Activated naive CD8-positive, alpha-beta T cell treated with anti-CD3 and anti-CD28 coated beads, Interleukin-2, amount 50 U/mL, for 16 hours (primary cell): Measurements from ENCODE around the gene MICOS13.

Experiments
- DNase-seq: peaks from one replicate; pipeline ENCODE4 v3.0.0-alpha.2; 2020; ENCODE audit warnings: low read depth, low spot score

The MICOS13 gene

DNA sequence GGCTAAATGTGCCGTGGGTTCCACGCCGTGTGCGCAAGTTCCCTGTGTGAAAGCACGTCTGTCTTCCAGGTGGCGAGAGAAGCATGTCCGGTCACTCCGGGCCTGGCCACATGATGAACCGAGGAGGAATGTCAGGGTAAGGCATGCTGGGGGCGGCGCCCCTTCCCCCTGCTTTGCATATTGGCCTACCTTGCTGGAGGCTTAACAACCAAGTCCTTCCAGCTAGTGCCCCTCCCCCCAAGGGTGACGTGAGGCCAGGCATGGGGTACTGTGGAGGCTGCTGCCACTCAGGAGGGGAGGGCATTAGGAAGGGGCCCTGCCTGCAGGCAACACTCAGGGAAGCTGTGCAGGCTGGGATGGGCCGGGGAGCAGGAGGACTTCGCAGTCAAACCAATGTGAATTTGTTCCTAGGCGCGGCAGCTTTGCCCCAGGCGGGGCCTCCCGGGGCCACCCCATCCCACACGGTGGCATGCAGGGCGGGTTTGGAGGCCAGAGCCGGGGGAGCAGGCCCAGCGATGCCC, 12.5 kb downstream of the MICOS13 start:
- DNase-seq: no peak

DNA sequence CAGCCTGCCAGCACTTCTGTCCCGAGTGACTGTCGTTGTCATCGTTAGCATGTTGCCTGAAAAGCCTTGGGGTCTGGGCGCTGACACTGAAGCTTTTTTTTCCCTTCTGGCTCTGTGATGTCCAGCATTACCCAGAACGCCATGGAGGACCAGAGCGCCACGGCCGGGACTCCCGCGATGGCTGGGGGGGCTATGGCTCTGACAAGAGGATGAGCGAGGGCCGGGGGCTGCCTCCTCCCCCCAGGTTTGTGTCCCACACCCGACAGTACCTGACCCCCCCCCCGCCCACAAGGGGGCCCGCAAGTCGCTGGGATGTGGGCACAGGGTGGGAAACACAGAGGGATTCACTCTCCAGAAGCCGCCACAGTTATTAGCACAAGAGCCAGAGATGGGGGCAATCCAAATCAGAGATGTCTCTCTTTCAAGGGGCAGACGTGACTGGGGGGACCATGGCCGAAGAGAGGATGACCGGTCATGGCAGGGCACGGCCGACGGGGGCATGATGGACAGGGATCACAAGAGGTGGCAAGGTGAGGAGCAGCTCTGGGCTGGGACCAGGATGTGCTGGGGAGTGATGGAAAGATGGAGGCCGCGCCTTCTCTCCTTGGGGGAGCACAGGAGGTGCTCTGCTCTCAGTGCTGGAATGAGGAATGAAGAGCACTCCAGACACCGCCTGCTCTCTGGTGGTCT, 13.2 kb downstream of the MICOS13 start:
- DNase-seq: no peak

- DNase-seq: no peak
Measured at GRCh38 chr19:5665781-5666513, 14.4 kb downstream of the MICOS13 start.

- DNase-seq: no peak
Measured at GRCh38 chr19:5664515-5664914, 15.8 kb downstream of the MICOS13 start.

DNA sequence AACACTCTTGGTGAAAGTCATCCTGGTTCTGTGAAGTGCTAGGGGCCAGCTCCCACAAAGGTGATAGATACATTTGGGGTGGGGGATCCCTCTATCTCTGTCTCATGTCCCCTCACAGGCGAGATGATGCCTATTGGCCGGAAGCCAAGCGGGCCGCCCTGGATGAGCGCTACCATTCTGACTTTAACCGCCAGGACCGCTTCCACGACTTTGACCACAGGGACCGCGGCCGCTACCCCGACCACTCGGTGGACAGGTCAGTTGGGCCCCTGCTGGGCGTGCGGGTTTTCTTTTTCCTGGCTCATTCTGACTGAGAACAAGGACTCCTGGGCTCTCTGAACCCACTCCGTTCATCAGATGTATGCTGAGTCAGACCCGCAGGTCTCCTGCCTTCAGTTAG, 16.4 kb downstream of the MICOS13 start:
- no peak for DNase-seq

GRCh38 chr19:5661483-5661882, 18.8 kb downstream of the MICOS13 start:
- no peak for DNase-seq

DNA sequence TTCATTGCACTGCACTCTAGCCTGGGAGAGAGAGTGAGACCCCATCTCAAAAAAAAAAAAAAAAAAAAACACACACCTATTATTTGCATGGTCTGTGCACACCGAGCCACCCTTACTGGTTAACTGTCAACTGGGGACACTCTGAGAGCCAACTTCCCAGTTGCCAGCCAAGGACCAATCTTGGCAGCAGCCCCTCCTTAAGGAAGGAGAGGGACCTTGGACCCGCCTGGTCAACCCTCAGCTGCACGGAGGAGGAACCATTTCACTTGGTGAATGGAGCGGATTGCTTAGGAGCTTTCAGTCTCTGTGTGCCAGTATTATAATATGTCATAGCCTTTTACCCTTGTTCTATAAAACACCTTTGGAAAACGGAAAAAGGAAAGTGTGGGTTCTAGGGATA, 24.9 kb downstream of the MICOS13 start:
- DNase-seq: no peak

DNA sequence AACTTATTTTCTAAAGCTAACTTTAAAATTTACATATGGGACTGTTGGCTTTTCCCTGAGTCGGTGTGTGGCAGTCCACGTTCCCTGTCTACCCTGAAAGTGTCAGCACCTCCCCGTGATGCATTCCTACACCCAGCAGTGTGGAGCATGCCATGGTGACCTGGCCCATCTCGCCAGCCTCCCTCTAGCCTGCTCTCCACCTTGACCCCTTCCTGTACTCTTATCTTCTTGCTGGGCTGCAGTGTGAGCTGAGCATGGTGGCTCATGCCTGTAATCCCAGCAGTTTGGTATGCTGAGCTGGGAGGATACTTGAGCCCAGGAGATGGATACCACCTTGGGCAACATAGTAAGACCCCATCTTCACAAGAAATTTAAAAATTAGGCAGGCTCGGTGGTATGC, 25.4 kb downstream of the MICOS13 start:
- DNase-seq: no peak

GRCh38 chr19:5652261-5652660, 28.1 kb downstream of the MICOS13 start:
- no peak for DNase-seq

GRCh38 chr19:5651361-5651760, 29.0 kb downstream of the MICOS13 start:
- DNase-seq: no peak

GRCh38 chr19:5648464-5648863, 31.9 kb downstream of the MICOS13 start:
- DNase-seq: no peak

GRCh38 chr19:5646703-5647102, 33.6 kb downstream of the MICOS13 start:
- DNase-seq: no peak

- no peak for DNase-seq
Measured at GRCh38 chr19:5645409-5645808, 34.9 kb downstream of the MICOS13 start.

DNA sequence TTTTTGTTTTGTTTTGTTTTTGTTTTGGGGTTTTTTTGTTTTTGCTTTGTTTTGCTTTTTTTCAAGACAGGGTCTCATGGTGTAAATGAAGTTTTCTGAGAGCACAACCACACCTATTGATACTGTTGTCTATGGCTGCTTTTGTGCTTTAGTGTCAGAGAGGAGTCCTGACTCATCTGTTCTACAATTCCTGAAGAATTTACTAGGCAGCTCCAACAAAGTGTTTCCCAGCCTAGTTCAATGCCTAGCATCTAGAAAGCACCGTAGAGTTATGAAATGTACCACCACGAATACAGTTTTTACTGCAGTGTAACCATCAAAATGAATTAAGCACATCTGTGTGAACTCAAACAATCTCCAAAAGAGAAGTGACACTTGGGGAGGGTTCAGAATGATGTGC, 36.3 kb downstream of the MICOS13 start:
- DNase-seq: no peak

DNA sequence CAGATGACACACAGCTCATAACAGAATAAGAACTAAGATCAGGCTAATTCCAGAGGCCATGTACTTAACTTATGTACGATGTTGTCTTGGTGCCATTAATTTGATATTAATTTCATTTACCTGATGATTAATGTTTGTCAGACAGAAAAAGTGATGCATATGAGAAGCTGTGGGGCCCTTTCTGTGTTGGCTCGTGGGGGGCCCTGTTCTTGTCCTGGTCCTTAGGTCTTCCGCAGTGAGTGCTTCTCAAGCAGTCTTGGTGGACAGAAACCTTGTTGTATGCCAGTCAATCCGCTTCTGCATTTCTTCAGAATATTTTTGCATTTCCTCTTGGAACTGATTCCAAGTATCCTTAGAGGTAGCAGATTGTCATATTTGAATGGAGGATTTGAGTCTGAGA, 37.3 kb downstream of the MICOS13 start:
- no peak for DNase-seq

DNA sequence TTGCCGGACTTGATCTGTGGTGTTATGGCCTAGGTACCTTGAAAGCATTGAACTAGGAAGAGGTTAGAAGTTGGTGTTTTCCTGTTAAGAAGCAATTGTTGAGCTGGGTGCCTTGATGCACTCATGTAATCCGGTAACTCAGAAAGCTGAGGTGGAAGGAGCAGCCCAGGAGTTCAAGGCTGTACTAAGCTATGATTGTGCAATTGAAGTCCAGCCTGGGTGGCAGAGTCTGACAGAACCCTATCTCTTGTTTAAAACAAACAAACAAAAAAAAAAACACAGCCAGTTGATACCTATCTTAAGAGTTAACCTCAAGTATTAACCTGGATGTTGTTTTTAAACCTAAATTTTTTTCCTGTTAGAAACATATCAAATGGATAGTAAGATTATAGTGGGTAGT, 38.1 kb downstream of the MICOS13 start:
- no peak for DNase-seq

DNA sequence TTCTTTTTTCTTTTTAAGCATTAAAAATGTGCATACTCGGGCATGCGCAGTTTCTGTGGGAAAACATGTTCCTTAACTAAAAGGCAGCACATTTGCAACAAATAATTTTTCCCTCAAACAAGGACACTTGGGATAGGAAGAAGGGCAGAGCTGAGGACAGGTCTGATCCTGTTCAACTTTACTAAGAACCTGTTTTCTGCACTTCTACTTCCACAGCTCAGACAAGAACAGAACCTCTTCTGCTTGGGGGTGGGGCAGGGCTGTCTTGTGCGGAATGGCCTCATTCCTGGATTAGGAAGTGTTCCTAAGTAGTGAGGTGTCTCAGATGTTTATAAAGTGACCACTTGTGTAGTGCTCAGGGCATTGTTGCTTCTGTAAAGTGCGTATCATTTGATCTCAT, 39.1 kb downstream of the MICOS13 start:
- no peak for DNase-seq

DNA sequence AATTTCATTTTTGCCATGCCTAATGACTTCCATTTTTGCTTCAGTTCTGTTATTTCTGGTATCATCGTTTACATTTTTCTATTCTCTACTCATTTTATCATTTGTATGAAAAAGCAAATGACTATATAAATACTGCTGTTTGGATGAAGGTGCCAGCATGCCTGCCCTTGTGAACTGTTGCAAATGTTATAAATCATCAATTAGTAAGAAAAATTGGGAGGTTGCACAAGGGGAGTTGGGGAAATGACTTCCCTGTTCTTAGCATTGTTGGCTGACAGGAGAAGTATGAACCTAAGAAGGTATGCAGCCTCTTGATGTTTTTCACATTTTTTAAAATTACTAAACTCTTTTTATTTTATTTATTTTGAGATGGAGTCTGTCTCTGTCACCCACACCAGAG, 42.3 kb downstream of the MICOS13 start:
- DNase-seq: no peak

- no peak for DNase-seq
Measured at GRCh38 chr19:5635427-5635826, 44.9 kb downstream of the MICOS13 start.

- DNase-seq: no peak
Measured at GRCh38 chr19:5632657-5633056, 47.7 kb downstream of the MICOS13 start.

- no peak for DNase-seq
Measured at GRCh38 chr19:5632241-5632612, 48.1 kb downstream of the MICOS13 start.

DNA sequence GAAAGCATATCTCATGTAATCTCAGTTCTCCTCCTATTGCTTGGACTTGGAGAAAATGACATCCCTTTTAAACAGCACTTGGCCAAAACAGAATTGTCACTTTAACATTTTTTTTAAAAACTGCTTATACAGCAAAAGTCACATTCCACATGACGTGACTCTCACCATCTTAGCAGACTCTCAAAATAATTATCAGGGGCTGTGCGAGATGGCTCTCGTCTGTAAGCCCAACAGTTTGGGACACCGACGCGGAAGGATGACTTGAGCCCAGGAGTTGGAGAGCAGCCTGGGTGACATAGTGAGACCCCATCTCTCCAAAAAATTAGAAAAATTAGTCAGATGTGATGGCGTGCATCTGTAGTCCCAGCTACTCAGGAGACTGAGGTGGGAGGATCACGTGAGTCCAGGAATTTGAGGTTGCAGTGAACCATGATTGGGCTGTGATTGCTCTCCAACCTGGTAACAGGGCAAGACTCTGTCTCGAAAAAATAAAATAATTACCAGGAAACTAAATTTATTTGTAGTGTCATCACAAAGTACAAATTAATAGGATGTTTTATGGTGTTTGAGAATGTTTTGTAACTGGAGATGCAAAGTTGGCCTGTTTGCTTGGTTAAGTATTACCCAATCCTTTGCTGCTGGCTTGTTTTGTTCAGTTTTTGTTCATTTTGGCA, 48.6 kb downstream of the MICOS13 start:
- DNase-seq: no peak
